ENCODE data around the gene PPP1CC. TPM values are rescaled to one million over a fixed set of nuclear protein-coding genes. Genes with fewer than 3 reads are reported as not detected.
"Not testable (repeated sequence)": the region's sequence is repeated elsewhere in the genome, so short reads cannot be mapped to it uniquely, and the experiment has no call there.

The PPP1CC gene
- polyA plus RNA-seq, 12 donors, result 107 to 186 (median 134) TPM; not detected in 1

DNA sequence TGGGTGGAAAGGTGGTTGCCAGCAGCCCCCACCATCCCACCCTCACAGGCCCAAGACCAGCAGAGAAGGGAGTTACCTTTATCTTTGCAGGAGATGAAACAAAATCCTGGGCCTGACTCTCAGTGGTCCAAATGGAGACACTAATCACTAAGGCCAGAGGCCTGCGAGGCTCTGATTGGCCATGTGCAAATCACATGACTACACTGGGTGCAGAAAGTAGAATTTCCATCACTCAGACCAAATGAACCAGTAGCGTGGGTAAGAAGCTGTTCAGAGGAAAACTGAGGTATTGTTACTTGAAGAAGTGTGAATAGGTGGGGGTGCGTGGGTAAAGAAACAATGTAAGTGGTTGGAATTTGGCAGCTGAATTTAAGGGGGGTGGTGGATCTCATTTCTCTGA is 20.2 kb upstream of the PPP1CC start:
- no peak for DNase-seq

GRCh38 chr12:110760204-110760609 is 17.5 kb upstream of the PPP1CC start:
- DNase-seq, result no peak

DNA sequence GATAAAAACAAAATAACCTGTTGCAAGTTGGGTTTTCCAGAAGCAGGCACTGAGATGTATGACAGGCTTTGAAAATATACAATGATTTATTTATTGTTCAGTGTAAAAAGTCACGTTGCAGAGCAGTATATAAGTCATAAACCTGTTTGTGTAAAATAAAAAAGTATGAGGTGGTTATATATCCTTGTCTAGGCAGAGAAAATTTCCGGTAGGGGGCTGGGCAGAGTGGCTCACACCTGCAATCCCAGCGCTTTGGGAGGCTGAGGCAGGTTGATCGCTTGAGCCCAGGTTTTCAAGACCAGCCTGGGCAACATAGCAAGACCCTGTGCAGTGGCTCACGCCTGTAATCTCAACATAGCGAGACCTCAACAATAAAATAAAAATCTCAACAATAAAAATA is 16.2 kb upstream of the PPP1CC start:
- DNase-seq, result no peak

- DNase-seq, result no peak
Measured at GRCh38 chr12:110756611-110757010, 13.9 kb upstream of the PPP1CC start.

DNA sequence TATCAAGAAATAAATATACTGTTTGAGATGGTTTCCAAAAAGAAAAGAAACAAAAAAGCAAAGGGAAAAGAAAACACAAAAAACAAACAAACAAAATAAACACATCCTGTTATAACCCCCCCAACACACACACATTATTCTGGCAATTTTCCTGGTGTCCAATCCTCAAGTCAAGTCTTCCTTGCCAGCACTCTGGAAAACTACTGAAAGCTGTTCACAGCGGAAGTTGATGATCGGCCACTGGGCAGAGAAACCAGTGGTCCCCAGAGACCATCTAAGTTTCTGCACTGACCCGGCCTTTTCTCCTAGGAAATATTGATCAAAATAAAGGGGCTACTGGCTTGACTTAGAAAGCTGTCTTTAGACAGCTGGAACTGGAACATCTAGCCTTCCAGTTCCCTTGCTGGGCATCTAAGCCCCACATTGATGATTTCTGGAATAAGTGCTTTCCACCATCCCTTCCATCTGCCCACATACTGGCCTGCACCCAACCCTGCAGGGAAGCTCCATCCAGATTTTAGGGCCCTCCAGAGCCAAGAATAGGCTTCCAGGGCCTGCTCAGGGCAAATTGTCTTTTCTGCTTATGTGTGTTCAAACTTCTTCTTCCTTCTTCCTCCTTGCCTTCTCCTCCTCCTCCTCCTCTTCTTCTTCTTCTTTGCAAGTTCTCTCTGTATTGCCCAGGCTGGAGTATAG is 11.6 kb upstream of the PPP1CC start:
- DNase-seq, result peak; percentile 52

DNA sequence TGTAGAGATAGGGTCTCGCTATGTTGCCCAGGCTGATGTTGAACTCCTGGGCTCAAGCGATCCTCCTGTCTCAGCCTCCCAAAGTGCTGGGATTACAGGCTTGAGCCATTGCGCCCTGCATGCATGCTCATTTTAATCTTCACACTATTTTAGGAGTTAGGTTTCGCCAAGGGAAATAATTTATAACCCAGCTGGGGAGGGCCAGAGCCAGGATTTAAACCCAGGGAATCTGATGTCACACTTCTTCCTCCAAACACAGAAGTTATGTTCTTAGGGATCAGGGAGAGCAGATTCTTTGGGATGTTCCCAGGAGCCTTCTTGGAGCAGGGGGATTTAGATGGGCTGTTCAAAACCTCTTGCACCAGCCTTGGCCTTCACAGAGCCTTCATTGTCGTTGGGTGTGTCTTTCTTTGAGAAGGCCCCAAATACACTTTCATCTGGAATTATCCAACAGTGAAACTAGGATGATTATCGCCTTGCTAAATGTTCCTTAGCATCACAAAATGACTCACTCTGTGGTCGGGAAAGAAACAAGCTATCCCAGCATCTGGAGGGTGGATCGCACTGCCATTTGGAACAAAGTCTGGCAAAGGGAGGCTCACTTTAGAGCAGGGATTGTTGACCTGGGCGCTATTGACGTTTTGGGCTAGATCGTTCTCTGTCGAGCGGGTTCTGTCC is 8.2 kb upstream of the PPP1CC start:
- DNase-seq, result no peak

DNA sequence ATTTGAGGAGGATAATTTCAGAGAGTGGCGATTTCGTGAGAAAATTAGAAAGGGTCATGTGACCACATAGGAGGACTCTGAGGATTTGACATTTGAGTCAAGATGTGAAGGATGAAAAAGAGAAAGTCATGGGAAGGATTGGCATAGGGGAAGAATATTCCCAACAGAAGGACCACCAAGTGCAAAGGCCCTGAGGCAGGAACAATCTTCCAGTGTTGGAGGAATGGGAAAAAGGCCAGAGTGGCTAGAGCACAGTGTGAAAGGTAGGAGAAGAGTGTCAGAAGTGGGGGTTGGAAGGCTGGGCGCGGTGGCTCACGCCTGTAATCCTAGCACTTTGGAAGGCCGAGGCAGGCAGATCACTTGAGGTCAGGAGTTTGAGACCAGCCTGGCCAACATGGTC is 3.9 kb upstream of the PPP1CC start:
- DNase-seq, result no peak

DNA sequence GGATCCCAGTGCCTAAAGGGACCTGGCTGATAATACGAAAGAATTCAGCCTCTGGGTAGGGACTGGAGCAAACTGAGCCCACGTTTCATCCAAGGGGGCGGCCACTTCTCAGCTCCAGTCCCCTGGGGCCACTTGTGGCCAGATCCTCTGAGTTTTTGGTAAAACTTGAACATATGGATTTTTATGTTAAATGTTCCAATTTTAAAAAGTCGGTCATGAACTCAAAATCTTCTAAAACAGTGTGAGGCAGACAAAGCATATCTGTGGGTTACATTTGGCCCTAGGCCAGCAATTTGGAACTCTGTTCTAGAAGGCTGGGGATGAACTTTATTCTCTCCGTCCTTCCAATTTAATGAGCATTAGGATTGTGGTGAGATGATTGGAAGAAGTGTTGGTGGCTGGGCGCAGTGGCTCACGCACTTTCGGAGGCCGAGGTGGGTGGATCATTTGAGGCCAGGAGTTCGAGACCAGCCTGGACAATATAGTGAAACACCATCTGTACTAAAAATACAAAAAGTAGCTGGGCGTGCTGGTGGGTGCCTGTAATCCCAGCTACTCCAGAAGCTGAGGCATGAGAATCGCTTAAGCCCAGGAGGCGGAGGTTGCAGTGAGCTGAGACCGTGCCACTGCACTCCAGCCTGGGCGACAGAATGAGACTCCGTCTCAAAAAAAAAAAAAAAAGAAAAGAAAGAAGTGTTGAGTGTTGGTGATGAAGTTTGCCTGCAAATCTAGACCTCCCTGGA is 3.0 kb upstream of the PPP1CC start:
- DNase-seq, result peak; percentile 70

DNA sequence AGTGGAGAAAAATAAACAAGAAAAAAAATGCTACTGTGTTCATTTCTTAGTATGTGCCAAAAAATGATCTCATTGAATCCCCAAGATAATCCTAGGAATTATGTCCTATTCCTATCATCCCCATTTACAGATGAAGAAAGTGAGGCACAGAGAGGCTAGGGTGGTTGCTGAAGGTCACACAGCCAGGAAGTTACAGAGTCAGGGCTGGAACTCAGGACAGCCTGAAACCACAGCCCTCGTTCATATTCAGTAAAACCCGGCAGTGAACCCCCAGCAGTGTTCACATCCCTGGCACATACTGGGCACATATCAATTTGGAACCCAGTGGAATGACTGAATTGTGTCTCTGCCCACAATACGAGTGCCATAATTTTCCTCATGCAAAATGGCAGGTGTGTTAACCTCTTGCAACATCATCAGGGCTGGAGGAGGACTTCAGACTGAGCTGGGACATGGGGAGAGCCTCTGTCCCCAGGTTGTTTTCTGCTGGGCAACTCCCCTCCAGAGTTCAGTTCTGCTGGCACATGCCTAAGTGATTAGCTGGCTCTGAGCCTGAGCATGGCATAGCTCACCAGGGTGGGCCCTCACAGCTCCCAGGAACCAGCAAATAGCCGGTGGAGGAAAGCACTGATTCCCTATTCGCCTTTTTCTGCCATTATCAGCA is 2.0 kb upstream of the PPP1CC start:
- DNase-seq, result peak; percentile 13

DNA sequence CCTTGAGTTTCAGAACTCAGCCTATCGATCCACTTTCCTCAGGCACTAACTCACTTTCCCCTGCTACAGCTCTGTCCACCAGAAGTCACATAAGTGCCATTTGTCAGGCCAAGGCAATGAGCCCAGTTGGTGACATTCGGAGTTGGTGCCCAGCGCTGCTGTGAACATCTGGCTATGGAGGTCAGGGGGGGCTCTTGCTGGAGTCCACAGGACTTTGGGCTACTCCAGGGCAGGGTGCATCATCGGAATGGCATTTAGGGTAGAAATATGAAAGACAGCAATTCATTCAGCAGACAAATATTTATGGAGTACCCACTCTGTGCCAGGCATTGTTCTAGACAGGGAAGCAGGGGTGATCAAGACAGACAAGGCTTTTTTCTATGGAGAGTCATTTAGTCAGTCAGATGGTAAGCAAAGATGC is 1.5 kb upstream of the PPP1CC start:
- DNase-seq, result peak; percentile 18

DNA sequence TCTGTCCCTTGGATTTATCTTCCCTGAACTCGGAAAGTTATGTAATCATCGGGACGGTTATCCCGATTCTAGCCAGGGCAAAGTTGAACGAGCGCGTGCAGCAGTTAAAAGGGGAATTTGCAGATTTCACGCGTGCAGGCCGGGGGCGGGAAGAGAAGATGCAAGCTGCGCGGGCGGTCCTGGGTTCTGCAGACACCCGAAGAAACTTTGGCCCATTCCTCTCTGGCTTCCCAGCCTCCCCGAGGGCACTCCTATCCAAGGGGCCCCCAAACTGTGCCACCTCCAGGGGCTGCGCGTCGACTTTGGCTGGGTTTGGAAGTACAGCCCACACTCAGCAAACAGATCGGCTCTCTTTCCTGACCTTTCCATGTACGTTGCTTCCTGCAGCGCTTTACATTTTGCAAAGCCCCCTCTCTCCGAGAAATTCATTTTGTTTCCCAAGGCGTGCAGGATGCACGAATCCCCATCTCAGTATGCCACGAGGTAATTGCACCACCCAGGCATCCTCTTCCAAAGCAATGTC is 941 bp upstream of the PPP1CC start:
- DNase-seq, result peak; percentile 45

GRCh38 chr12:110742096-110742717 is 484 bp downstream of the PPP1CC start:
- peak; percentile 35 for DNase-seq

- peak; percentile 22 for DNase-seq
Measured at GRCh38 chr12:110741341-110742095, 1.2 kb downstream of the PPP1CC start.

DNA sequence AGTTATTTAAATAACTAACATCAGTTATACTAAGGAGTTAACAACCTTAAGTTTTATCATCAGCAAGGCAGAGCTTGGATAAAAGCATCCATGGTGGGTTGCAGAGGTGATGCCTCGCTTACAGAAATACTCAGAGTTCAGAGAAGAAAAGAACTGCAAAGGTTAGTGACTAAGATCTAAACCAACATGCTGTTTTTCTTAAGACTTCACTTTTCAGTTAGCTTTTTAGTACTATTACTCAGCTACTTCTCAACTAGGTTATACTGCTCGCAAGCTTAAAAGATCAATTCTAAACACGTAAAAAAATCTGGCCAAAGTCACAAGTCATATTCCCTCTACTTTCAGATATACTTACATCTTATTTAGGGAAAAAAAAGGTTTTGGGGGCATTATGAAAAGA is 2.8 kb downstream of the PPP1CC start:
- no peak for DNase-seq

- DNase-seq, result no peak
Measured at GRCh38 chr12:110739488-110739887, 3.2 kb downstream of the PPP1CC start.

DNA sequence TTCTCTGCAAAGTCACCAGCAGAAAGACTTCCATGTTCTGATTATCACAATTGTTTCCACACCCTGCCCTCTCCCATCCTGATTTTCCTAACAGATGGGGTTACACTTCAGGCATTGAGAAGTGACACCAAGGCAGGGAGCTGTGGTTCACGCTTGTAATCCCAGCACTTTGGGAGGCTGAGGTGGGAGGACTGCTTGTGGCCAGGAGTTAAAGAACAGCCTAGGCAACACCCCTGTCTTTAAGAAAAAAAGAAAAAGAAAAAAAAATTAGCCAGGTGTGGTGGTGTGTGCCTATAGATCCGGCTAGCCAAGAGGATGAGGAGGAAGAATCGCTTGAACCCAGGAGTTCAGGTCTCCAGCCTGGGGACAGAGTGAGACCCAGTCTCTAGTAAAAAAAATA is 5.2 kb downstream of the PPP1CC start:
- DNase-seq, result no peak

GRCh38 chr12:110737016-110737415 is 5.7 kb downstream of the PPP1CC start:
- DNase-seq, result not testable (repeated sequence)

GRCh38 chr12:110733900-110734299 is 8.8 kb downstream of the PPP1CC start:
- no peak for DNase-seq

GRCh38 chr12:110733089-110733715 is 9.5 kb downstream of the PPP1CC start:
- DNase-seq, result no peak

DNA sequence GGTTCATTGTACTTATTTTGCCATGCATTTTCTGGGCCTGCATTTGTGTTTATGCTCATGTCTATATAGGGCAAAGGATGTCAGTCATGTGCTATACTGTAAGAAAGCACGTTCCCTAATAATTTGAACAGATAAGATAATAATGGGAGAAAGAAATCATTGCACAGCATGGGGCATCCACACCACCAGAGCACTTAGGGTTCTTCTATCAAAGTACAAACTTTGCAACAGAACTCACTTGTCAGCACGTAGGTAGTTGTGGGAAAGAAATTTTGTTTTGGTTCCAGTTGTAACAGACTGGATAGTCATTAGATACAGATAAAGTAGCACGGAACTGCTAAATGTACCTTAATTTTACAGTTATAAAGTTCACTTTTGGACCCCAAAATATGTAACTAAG is 10.1 kb downstream of the PPP1CC start:
- DNase-seq, result no peak
